GM23248 (cell line): ENCODE data around the gene LRFN4. TPM values are rescaled to one million over a fixed set of nuclear protein-coding genes. Genes with fewer than 3 reads are reported as not detected.

Experiments used
- DNase-seq: peaks from one replicate; pipeline ENCODE4 v3.0.0-alpha.2; 2015
- H2AFZ ChIP-seq: fragments of 200-600 bp; sonication (generic); 2 replicates; pipeline ENCODE4 v1.6.1; 2016; ENCODE audit warnings: antibody characterized with exemption
- H3F3A ChIP-seq: fragments of 200-600 bp; sonication (generic); 2 replicates; pipeline ENCODE4 v1.6.1; 2016; ENCODE audit warnings: mild to moderate bottlenecking, antibody characterized with exemption, mixed run types; ENCODE audit not compliant: insufficient read depth
- H3K27ac ChIP-seq: fragments of 200-600 bp; sonication (generic); 2 replicates; pipeline ENCODE4 v1.5.1; 2016; ENCODE audit warnings: mild to moderate bottlenecking
- H3K27me3 ChIP-seq: fragments of 200-600 bp; sonication (generic); replicated peaks from 2 replicates; pipeline ENCODE4 v1.6.1; 2016; ENCODE audit warnings: mild to moderate bottlenecking; ENCODE audit not compliant: insufficient read depth
- H3K36me3 ChIP-seq: fragments of 200-600 bp; sonication (generic); 2 replicates; pipeline ENCODE4 v1.6.1; 2016; ENCODE audit warnings: low read depth, mild to moderate bottlenecking
- H3K4me1 ChIP-seq: fragments of 200-600 bp; sonication (generic); 2 replicates; pipeline ENCODE4 v1.6.1; 2016; ENCODE audit warnings: mild to moderate bottlenecking; ENCODE audit not compliant: insufficient read depth
- H3K4me2 ChIP-seq: fragments of 200-600 bp; sonication (generic); one replicate; pipeline ENCODE4 v1.6.1; 2016; ENCODE audit warnings: mild to moderate bottlenecking; ENCODE audit not compliant: unreplicated experiment
- H3K4me3 ChIP-seq: fragments of 200-600 bp; sonication (generic); 2 replicates; pipeline ENCODE4 v1.5.1; 2016; ENCODE audit warnings: mild to moderate bottlenecking
- H3K79me2 ChIP-seq: fragments of 200-600 bp; sonication (generic); 2 replicates; pipeline ENCODE4 v1.6.1; 2016; ENCODE audit warnings: mild to moderate bottlenecking; ENCODE audit not compliant: insufficient read depth
- H3K9ac ChIP-seq: fragments of 200-600 bp; sonication (generic); 2 replicates; pipeline ENCODE4 v1.6.1; 2016; ENCODE audit warnings: mild to moderate bottlenecking
- H3K9me2 ChIP-seq: fragments of 200-600 bp; sonication (generic); 2 replicates; pipeline ENCODE4 v1.6.1; 2016; ENCODE audit warnings: mixed run types, mild to moderate bottlenecking, moderate library complexity; ENCODE audit not compliant: insufficient read depth
- H3K9me3 ChIP-seq: fragments of 200-600 bp; sonication (generic); one replicate; pipeline ENCODE4 v1.6.1; 2017; ENCODE audit warnings: low read depth
- H4K20me1 ChIP-seq: fragments of 200-600 bp; sonication (generic); 2 replicates; pipeline ENCODE4 v1.6.0; 2016; ENCODE audit not compliant: insufficient read depth
- EZH2 ChIP-seq: fragments of 200-600 bp; sonication (generic); IDR thresholded peaks from 2 replicates; pipeline ENCODE4 v1.6.1; 2018; ENCODE audit warnings: antibody characterized with exemption, mild to moderate bottlenecking; ENCODE audit not compliant: insufficient read depth, poor library complexity, severe bottlenecking
- EZH2phosphoT487 ChIP-seq: fragments of 200-600 bp; sonication (generic); IDR thresholded peaks from 2 replicates; pipeline ENCODE4 v1.6.1; 2018; ENCODE audit warnings: antibody characterized with exemption, moderate library complexity, mild to moderate bottlenecking, low read depth; ENCODE audit not compliant: insufficient read depth
- WGBS, 2 experiments: methylation state at CpG; one replicate each; pipeline ENCODE4 v1.1.6; 2015 to 2017; ENCODE audit warnings: low lambda C conversion rate in 2 of 2, low coverage in 1 of 2; ENCODE audit errors: missing lambda C conversion rate in 2 of 2; 5-methylcytosine and 5-hydroxymethylcytosine counted together
- in situ Hi-C: fragments of 300-500 bp; cut with MboI; formaldehyde crosslinking; loops from 2 replicates; pipeline ENCODE4 v1.15.0; 2020
- polyA plus RNA-seq: library from polyadenylated mRNA; unstranded; fragments of >200 nt; fragmentation: Nextera tagmentation; extraction: Ambion mirVana; gene quantifications from 2 replicates; pipeline ENCODE4 v1.2.1, GENCODE V29; 2016
- total RNA-seq: library from RNA; depleted of rRNA; stranded (reverse); fragments of >200 nt; shearing (Covaris generic); gene quantifications from 2 replicates; pipeline ENCODE4 v1.2.3, GENCODE V29; 2014; rRNA removed

Gene LRFN4
- total RNA-seq (38.3 and 42.2 TPM in 2 replicates), polyA plus RNA-seq (5.4 and 5.9 TPM in 2 replicates)

GRCh38 chr11:66856496-66857233 lies at the start of gene LRFN4:
Gene LRFN4, plus strand, starts transcription at chr11:66857064. Its CDS starts 681 bp downstream, at chr11:66857745.
- H3K9me3 ChIP-seq, result no peaks in the 10 kb centered on the region
- no peaks in the 10 kb centered on the region for H3K27me3 ChIP-seq
- H3K36me3 ChIP-seq, result no peaks in the 10 kb centered on the region
- in situ Hi-C loops, result no loop called here
- H3K4me2 ChIP-seq, result peak within 1 kb of the TSS; percentile 73
- H3K4me3 ChIP-seq, result peak within 1 kb of the TSS; percentile 85
- H3K4me1 ChIP-seq, result peaks cover 6% of the 10 kb centered on the region; the same call in 1 of the 2 replicates
- no peaks in the 10 kb centered on the region for H3F3A ChIP-seq
- peak within 1 kb of the TSS; percentile 80 for H3K27ac ChIP-seq
- DNase-seq, result peak; percentile 77
- peaks cover 10% of the 10 kb centered on the region; the same call in 1 of the 2 replicates for H3K79me2 ChIP-seq
- TF ChIP-seq EZH2 (no peak), EZH2phosphoT487 (no peak)
- H3K9me2 ChIP-seq, result no peaks in the 10 kb centered on the region
- WGBS, 2 experiments, result 0 to 1% methylated on average over 32 to 36 of the region's 103 CpGs
- H2AFZ ChIP-seq, result peak within 1 kb of the TSS; percentile 76
- no peaks in the 10 kb centered on the region for H4K20me1 ChIP-seq
- peak within 1 kb of the TSS; percentile 90 for H3K9ac ChIP-seq

- Histone ChIP-seq H3K9me3 (no peaks in the 10 kb centered on the region), H2AFZ (no peak overlapping the region), H3K9me2 (no peaks in the 10 kb centered on the region), H3K9ac (no peak overlapping the region), H3K27ac (no peak overlapping the region), H3K4me1 (no peaks in the 10 kb centered on the region), H3K27me3 (no peaks in the 10 kb centered on the region), H3K79me2 (no peaks in the 10 kb centered on the region), H4K20me1 (no peaks in the 10 kb centered on the region), H3K4me2 (no peak overlapping the region), H3F3A (no peaks in the 10 kb centered on the region), H3K4me3 (no peak overlapping the region), H3K36me3 (no peaks in the 10 kb centered on the region)
- DNase-seq, result no peak
- in situ Hi-C loops, result no loop called here
- TF ChIP-seq EZH2, result no peak
- TF ChIP-seq EZH2phosphoT487, result no peak
- 84 to 87% methylated on average over 3 of the region's 3 CpGs for WGBS, 2 experiments
Observed at GRCh38 chr11:66809592-66809991, 47.3 kb upstream of the LRFN4 start.

GRCh38 chr11:66810576-66811185 lies 46.2 kb upstream of the LRFN4 start:
- H2AFZ ChIP-seq, result no peak overlapping the region
- H3K27me3 ChIP-seq, result no peaks in the 10 kb centered on the region
- H3F3A ChIP-seq, result no peaks in the 10 kb centered on the region
- no peak overlapping the region for H3K27ac ChIP-seq
- H3K36me3 ChIP-seq, result no peaks in the 10 kb centered on the region
- H4K20me1 ChIP-seq, result no peaks in the 10 kb centered on the region
- H3K4me3 ChIP-seq, result no peak overlapping the region
- H3K4me1 ChIP-seq, result no peaks in the 10 kb centered on the region
- in situ Hi-C loops, result no loop called here
- 80 to 96% methylated on average over 1 of the region's 1 CpG for WGBS, 2 experiments
- H3K9ac ChIP-seq, result no peak overlapping the region
- DNase-seq, result no peak
- H3K4me2 ChIP-seq, result no peak overlapping the region
- no peaks in the 10 kb centered on the region for H3K79me2 ChIP-seq
- no peaks in the 10 kb centered on the region for H3K9me3 ChIP-seq
- TF ChIP-seq EZH2phosphoT487, result no peak
- no peak for TF ChIP-seq EZH2
- H3K9me2 ChIP-seq, result no peaks in the 10 kb centered on the region

GRCh38 chr11:66814678-66815077 lies 42.2 kb upstream of the LRFN4 start:
- no peaks in the 10 kb centered on the region for H3K9me3 ChIP-seq
- no peaks in the 10 kb centered on the region for H3F3A ChIP-seq
- no peak for DNase-seq
- no peaks in the 10 kb centered on the region for H4K20me1 ChIP-seq
- no peak overlapping the region for H3K9ac ChIP-seq
- no peak for TF ChIP-seq EZH2phosphoT487
- TF ChIP-seq EZH2, result no peak
- H3K36me3 ChIP-seq, result no peaks in the 10 kb centered on the region
- H3K4me2 ChIP-seq, result no peak overlapping the region
- no peak overlapping the region for H3K4me3 ChIP-seq
- no peaks in the 10 kb centered on the region for H3K4me1 ChIP-seq
- H3K27ac ChIP-seq, result no peak overlapping the region
- no peaks in the 10 kb centered on the region for H3K9me2 ChIP-seq
- in situ Hi-C loops, result no loop called here
- H2AFZ ChIP-seq, result no peak overlapping the region
- no peaks in the 10 kb centered on the region for H3K79me2 ChIP-seq
- no peaks in the 10 kb centered on the region for H3K27me3 ChIP-seq
- WGBS, 2 experiments, result 88 to 92% methylated on average over 5 of the region's 5 CpGs
